Endothelial cell of coronary artery (primary cell): ENCODE results near the gene H3-3A. TPM values are rescaled to one million over a fixed set of nuclear protein-coding genes. Genes with fewer than 3 reads are reported as not detected.

Source experiments
- total RNA-seq: library from RNA; depleted of rRNA; stranded (reverse); fragments of >200 nt; gene quantifications from 2 replicates; pipeline ENCODE4 v1.2.3, GENCODE V29; 2014

H3-3A gene
- total RNA-seq, result 140 and 169 TPM in 2 replicates

GRCh38 chr1:226062558-226063223, at the start of gene H3-3A:
Gene H3-3A, plus strand, starts transcription at chr1:226062716. Its CDS starts 1,636 bp downstream, at chr1:226064352.

Other genes starting within 250 kb of the H3-3A start
- 10.0 and 24.7 TPM in 2 replicates for gene TMEM63A, start 180.3 kb upstream of the H3-3A start, total RNA-seq
- not detected in 2 replicates for gene LEFTY1, start 173.6 kb upstream of the H3-3A start, total RNA-seq
- 31.6 and 36.3 TPM in 2 replicates for gene PYCR2, start 138.5 kb upstream of the H3-3A start, total RNA-seq
- under 0.01 and 0.09 TPM in 2 replicates for gene LEFTY2, start 121.5 kb upstream of the H3-3A start, total RNA-seq
- gene SDE2, start 63.4 kb upstream of the H3-3A start, total RNA-seq, result 20.6 and 23.8 TPM in 2 replicates
- gene ACBD3, start 124.0 kb downstream of the H3-3A start, total RNA-seq, result 39.8 and 46.8 TPM in 2 replicates
- not detected in 2 replicates for gene MIXL1, start 160.9 kb downstream of the H3-3A start, total RNA-seq
- gene LIN9, start 246.4 kb downstream of the H3-3A start, total RNA-seq, result 4.7 and 5.7 TPM in 2 replicates